ENCODE data around the gene RCCD1.

The RCCD1 gene

DNA sequence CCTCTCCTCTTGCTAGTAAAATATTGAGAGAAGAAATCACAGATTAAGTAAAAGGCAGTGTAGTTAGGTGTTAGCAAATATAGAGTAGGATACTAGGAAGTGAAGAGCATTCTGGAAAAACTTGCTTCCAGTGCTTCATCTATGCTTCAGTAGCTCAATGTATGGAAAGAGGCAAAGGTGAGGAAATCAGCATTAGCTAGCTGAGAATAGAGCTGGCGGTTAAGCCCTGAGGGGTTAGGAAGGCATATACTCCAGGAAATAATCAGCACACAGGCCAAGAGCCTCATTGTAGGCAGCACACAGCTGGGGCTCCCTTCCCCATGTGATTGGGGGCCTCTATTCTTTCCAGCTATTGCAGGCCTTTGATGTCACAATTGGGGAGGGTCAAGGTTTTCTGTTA is 13.8 kb downstream of the RCCD1 start:
- no peak for DNase-seq

DNA sequence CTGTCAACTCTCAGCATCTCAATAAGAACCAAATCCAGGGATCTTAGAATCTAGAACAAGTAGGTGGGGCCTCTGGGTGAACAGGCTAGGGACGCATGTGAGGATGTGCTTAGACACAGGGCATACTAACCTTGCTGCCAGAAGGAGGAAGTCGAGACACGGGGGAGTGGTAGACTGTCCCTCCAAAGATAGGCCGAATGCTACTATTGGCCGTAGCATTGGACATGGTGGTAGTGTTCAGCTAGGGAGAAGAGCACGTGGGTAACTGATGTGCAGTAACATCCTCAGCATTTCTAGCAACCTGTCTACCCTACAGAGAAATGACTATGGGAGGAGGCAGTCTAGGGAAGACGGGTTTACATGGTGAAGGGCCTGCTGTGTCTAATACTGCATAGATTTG is 15.6 kb downstream of the RCCD1 start:
- no peak for DNase-seq

DNA sequence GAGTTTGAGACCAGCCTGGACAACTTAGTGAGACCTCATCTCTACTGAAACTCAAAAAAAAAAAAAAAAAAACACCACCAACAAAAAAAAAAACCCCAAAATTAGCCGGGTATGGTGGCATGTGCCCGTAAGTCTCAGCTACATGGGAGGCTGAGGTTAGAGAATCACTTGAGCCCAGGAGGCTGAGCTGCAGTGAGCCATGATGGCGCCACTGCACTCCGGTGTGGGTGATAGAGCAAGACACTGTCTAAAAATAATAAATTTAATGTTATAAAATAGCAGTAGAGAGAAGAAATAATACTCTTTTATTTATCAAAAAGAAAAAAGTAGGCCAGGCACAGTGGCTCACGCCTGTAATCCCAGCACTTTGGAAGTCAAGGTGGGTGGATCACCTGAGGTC is 17.4 kb downstream of the RCCD1 start:
- DNase-seq = no peak

DNA sequence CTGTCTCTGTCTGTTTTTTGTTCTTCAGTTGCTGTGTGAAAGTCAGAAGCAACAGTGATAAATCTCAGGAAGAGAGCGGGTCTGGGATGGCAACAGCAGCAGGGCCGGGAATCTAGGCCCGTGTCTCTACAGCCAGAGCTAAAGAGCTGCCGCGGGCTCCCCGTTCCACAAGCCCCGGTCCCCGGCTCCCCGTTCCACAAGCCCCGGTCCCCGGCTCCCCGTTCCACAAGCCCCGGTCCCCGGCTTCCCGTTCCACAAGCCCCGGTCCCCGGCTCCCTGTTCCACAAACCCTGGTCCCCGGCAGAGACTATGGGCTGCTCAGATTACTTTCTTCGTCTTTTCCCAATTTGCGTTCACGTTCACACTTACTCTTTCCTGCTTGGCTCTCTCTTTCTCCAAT is 19.5 kb downstream of the RCCD1 start:
- no peak for DNase-seq

DNA sequence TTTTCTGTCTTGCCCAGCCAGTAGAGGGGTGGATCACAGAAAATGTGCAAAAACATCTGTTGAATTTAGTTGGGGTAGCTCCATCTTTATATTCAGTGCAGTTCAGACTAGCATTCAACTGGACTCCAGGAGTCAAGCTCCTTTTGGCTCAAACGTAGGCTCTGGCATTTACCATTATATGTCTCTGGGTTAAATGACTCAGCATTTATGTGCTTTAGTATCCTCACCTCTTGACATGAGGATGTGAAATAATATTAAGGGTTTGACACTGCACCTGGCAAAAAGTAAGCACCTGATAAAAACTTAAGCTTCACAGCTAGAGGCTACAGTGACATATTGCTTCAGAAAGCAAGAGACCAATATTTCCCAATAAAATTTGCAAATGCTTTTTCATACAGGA is 24.9 kb downstream of the RCCD1 start:
- DNase-seq = no peak

DNA sequence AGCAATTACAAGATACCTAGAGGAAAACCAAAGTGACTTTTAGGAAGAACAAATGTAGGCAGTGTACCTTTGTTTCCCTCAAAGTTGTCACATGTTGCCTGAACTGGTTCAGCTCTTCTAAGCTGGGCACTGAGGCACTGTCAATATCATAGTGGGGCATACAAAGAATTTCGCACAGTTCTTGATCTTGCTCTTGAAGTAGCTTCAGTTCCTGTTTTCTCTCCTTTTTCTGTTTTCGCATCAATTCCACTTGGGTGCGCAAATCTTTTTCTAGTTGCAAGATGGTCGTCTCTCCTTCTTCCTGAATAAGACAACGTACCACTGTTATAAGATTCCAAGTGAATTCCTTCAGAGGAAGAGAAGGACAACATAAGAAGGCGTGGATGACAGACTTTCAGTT is 27.0 kb downstream of the RCCD1 start:
- DNase-seq = no peak

DNA sequence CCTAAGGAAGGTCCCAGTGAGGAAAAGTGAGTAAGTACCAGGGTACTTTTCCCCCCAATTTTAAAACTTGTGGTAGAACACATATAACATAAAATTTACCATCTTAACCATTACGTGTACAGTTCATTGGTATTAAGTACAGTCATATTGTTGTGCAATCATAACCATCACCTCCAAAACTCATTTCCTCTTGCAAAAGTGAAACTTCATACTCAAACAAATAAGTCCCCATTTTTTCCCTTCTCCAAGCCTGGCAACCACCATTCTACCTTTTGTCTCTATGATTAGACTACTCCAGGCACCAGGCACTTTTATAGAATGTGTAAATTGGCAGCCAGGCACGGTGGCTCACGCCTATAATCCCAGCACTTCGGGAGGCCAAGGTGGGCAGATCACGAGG is 27.5 kb downstream of the RCCD1 start:
- DNase-seq = no peak

DNA sequence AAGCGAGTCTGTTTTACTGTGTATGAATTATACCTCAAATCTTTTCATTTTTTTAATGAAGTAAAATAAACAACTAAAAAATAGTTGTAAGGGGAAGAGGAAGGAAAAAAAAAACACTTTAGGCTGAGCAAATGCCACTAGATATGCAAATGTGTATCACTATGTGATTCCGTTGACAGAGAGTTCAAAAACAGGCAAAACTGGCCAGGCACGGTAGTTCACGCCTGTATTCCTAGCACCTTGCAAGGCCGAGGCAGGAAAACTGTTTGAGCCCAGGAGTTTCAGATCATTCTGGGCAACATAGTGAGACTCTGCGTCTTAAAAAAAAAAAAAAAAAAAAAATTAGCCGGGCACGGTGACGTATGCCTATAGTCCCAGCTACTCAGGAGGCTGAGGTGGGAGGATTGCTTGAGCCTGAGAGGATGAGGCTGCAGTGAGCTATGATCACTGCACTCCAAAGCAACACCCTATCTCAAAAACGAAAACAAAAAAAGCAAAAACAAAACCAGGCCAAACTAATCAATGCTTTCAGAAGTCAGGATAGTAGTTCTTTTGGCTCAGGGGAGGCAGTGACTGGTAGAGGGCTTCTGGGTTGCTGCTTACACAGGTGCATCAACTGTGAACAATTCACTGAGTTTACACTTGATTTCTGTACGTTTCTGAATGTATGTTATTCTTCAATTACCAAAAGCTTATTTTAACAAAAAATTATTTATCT is 32.3 kb downstream of the RCCD1 start:
- no peak for DNase-seq

DNA sequence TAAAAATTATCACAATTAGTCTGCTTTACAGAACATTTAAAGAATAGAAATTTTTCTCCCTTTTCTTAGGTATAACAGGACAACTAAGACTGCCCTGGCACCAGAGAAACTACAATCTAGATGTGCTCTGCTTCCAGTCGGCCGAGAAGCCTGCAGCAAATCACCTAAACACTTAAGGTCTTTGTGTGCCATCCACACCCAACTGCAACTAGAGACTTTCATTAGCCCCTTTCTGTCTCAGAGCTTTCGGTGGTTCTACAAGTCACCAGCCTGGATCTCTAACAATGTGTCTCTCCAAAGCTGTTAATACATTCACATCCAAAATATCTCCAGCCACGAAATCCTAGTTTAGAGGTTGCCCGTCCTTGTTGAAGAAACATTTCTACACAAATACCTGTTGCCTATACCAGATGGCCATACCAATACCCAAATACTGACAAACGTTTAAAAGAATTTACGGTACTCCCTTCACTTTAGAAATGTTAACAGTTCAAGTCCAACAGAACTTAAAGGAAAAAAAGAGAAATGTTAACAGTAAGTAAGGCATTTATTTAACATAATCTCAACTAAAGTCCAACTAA is 33.0 kb downstream of the RCCD1 start:
- peak; percentile 18 for DNase-seq

DNA sequence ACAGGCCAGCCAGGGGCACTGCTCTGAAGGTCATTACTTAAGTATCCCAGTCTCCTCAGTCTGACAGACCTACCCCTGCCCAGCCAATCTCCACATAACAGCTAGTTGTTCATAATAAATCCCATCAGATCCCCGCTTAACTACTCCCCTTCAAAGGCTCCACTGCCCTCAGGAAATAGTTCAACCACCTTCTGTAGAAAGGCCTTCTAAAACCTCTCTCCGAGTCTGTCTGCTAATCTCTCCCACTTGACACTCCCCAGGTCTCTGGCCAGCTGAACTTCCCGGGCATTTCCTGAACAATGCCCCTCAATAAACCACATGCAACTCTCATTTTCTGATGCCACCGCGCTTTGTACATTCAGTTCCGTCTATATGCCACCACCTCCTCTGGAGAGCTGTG is 33.6 kb downstream of the RCCD1 start:
- DNase-seq = peak; percentile 18

DNA sequence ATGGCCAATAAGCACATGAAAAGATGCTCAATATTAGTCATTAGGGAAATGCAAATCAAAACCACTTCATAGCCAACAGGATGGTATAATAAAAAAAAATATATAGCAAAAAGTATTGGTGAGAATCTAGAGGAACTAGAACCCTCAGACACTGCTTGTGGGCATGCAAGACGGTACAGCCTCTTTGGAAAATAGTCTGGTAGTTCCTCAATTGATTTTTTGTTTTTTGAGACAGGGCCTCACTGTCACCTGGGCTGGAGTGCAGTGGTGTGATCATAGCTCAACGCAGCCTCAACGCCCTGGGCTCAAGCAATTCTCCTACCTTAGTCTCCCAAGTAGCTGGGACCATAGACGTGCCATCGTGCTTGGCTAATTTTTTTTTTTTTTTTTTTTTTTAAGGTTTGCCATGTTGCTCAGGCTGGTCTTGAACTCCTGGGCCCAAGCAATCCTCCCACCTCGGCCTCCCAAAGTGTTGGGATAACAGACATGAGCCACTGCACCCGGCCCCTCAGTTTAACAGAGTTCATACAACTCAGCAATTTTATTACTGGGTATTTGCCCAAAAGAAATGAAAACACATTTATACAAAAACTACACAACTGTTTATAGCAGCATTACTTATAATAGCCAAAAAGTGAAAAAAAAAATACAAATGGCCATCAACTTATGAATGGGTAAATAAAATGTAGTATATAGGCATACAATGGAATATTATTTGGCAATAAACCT is 34.5 kb downstream of the RCCD1 start:
- no peak for DNase-seq

DNA sequence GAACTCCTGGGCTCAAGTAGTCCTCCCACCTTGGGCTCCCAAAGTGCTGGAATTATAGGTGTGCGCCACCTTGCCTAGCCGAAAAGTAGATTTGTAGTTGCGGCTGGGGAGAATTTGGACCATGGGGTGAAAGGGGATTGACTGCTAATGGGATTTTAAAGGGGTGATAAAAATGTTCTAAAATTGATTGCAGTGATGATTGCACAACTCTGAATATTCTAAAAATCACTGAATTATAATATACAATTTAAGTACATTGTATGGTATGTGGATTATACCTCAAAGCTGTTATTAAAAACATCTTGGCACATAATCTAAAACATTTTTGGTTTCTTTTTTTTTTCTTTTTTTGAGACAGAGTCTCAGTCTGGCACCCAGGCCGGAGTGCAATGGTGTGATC is 35.8 kb downstream of the RCCD1 start:
- no peak for DNase-seq

DNA sequence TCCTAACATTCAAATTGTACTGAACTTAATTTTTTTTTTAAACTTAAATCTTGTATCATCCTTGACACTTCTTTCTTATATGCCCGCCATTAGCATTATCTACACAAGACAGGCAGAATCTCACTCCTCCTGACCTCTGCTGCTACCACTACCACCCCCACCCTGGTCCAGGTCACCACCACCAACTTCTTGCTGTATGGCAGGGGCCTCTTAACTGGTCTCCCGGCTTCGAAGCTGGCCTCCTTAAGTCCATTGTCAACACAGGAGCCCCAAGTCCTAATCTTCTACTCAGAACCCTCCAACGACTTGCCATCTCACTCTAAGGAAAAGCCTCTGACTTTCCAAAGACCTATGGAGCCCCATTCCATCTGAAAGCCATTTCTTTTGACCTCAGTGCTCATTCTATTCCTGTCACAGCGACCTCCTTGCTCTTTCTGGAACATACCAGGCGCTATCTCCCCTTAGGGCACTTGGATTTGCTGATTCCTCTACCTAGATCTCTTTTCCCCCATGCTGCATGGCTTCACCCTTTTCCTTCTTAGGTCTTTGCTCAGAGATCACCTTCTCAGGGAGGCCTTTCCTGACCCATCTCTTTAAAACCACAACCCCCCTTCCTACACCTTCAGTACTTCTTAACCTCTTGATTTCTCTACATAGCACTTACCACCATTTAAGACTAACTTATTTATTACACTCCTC is 37.1 kb downstream of the RCCD1 start:
- no peak for DNase-seq

DNA sequence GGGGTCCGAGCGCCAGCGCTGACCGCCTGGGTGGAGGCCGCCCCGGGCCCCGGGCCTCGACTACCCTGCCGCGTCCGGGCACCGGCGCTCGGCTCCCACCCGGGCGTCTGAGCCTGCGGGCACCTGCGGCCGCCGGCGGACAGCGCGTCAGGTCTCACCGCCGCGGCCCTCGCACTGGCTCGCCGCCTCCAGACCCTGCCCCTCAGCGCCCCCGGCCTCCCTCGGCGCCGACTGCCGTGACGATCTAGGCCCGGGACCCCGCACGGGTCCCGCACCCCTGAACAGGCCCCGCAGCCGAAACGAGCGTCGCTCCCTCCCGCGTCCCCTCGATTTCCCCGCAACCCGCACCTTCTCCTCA is 39.4 kb downstream of the RCCD1 start:
- no peak for DNase-seq

DNA sequence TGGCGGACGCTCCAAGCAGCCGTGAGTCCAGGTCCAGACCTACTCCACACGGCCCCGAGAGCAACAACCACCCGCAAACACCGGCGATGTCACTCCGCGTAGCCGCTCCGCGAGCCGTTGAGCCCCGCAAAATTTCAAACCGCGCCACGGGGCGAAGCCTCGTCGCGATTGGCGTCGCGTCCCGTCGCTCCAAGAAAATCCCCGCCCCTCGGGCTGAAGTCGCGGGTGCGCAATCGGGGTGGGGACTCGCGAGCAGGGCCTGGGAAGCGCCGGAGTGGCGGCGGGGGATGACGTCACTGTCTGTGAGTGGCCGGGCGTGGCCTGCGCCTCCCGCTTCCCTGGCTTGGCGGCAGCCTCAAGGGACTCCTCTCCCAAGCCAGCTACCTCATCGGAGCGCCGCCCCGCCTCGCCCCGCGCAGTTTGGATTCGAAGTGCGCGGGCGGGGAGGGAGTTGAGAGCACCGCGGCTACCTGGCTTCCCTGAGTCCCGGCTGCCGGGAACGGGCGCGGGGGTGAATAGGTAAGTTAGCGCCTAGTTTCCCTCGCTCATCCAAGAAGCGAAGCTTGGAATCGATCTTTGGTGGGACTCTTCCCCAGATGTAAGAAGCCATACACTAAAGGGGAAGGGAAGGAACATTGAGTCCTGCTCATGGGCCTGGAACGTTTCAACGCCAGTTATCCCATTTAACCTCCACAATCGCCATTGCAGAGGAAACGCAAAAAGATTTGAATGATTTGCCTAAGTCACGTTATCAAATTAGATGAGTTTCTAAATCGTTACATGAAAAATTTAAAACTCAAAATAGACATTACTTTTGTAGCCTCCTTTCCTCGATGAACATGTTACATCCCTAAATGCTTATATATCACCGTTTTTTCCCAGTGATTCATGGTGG is 40.0 kb downstream of the RCCD1 start, which contains the start of gene PRC1:
Gene PRC1, minus strand, starts transcription at position 119 of the 895 bp plus-strand sequence. Its CDS starts 118 bp downstream, at position 1.
- peak; percentile 93 for DNase-seq

DNA sequence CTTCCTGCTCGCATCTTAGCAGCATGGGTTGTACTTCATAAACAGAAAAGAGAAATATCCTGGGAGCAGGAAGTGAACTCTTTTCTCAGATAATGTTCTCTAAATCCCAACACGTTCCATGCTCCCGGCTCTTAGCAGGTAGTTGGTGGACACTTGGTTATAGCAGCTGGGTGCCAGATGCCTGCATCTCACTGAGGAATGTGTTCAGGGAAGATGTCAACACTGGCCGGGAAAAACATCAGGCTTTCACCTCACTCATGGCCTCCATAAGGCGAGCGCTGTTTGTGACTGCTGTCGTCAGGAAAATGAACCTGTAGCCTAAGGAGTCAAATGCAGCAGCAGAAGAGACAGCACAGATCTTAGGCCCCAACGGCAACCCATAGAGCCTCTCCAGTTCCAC is 44.1 kb downstream of the RCCD1 start:
- no peak for DNase-seq

DNA sequence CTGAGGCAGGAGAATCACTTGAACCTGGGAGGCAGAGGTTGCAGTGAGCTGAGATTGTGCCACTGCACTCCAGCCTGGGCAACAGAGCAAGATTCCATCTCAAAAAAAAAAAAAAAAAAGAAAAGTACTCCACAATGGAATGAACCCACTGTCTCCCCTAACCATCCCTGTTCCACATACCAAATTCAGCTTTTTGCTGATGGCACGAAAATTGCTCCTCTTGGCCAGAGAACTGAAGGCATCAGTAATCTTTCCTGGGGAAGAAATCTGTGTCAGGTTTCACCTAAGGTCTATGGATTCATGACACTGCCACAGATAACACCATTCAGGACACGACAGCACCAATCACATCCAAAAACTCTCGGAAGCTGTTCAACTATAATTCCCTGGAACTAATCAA is 46.5 kb downstream of the RCCD1 start:
- DNase-seq = no peak

DNA sequence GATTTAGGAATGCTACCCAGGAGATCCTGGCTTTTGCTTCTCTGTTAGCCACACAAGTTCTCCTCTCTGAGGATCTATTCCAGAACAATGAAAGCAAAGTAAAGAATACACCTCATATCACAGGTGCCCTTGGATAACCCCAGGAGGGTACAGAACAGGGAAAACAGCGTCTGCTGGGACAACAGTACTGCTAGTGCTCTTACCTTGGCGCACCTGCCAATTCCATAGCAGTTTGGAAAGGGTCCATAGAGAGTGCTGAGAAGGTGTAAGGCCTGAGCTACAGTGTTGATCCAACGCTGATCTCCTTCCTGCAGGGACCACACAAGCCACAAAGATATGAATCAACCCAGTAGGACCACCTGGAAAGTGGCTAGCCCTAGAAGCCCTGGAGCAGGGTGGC is 52.6 kb downstream of the RCCD1 start:
- no peak for DNase-seq
